ENCODE data around the gene TRMT11. TPM values are rescaled to one million over a fixed set of nuclear protein-coding genes. Genes with fewer than 3 reads are reported as not detected.

TRMT11 gene
- total RNA-seq, 6 donors from 2014 or later: 13.8 to 66.0 (median 25.5) TPM

DNA sequence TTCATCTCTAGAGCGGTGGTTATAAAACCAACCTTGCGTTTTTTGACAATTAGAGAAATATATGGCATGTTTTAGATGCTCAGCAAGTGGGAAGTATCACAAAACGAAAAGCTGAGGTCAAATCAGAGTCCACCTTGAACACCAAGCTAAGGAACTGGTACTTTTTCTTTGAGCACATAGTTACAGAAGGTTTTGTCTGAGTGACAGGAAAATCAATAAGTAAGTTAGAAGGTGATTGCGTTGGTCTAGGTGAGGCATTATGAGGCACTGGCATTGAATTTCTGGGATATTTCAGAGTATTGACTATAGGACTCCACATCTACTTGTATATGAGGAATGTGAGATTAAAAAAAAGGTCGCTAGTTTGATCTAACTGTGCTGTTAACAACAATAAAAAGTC lies 30.4 kb upstream of the TRMT11 start:
- WGBS, 2 donors: 49 to 51% methylated on average over 5 of the region's 5 CpGs
- DNase-seq: no peak
- TF ChIP-seq POLR2A (IDR thresholded peaks at IDR 0.05) (no peak), POLR2AphosphoS5 (IDR thresholded peaks at IDR 0.05) (no peak), EP300 (IDR thresholded peaks at IDR 0.05) (no peak)
- TF ChIP-seq, protein P1, sequence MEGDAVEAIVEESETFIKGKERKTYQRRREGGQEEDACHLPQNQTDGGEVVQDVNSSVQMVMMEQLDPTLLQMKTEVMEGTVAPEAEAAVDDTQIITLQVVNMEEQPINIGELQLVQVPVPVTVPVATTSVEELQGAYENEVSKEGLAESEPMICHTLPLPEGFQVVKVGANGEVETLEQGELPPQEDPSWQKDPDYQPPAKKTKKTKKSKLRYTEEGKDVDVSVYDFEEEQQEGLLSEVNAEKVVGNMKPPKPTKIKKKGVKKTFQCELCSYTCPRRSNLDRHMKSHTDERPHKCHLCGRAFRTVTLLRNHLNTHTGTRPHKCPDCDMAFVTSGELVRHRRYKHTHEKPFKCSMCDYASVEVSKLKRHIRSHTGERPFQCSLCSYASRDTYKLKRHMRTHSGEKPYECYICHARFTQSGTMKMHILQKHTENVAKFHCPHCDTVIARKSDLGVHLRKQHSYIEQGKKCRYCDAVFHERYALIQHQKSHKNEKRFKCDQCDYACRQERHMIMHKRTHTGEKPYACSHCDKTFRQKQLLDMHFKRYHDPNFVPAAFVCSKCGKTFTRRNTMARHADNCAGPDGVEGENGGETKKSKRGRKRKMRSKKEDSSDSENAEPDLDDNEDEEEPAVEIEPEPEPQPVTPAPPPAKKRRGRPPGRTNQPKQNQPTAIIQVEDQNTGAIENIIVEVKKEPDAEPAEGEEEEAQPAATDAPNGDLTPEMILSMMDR (IDR thresholded peaks at IDR 0.05): no peak
- no peak for ATAC-seq (ENCODE audit: low FRiP score in 2 of 2)
- Histone ChIP-seq H3K36me3 (no peaks in the 10 kb centered on the region), H3K4me1 (peaks cover 24 to 32% (median 26%) of the 10 kb centered on the region in 4 donors), H3K27me3 (no peaks in the 10 kb centered on the region), H3K4me3 (peak overlapping the region in 3 of 4 donors; percentile 69 to 81 (median 73)), H3K27ac (peak overlapping the region in 2 of 4 donors; percentile 96 to 97), H3K9me3 (no peaks in the 10 kb centered on the region)

DNA sequence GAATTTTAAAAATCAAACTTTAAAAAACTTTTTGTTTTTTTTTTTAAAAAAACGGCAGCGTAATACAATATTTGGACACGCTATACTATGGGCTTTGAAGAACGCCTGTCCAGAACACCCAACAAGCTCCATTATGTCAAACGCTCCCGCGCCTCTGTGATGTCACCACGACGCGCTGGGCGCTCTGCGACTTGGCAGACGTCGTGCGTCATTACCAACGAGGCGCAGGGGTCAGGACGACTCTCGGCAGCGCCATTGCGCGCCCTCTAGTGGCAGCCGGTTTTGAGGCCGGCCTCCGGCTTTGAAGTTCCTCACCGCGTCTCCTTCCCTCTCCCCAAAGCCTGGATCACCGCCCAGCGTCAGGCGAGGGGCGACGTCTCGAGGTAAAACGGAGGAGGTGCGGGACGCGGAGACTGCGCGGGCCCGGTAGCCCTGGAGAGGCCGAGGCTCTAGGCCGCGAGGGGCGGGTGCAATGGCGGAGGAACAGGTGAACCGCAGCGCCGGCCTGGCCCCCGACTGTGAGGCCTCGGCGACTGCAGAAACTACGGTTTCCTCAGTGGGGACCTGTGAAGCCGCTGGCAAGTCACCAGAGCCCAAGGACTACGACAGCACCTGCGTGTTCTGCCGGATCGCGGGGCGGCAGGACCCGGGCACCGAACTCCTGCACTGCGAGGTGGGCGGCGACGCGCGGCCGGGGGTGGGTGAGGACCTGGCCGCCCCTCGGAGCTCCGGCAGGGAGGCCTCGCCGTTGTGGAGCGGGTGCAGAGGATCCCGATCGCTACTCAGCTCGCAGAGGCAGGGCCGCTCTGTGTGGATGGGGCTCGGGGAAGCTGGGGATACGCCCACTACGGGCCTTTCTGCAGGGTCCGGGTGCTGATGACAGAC lies 29.6 kb upstream of the TRMT11 start, which contains the start of gene HINT3:
HINT3 (plus strand) TSS at position 265 of the 885 bp plus-strand sequence; CDS start at position 473, 208 bp downstream.
- H3K9me3 ChIP-seq: no peaks in the 10 kb centered on the region
- H3K27me3 ChIP-seq: no peaks in the 10 kb centered on the region
- ATAC-seq (ENCODE audit: low FRiP score in 2 of 2): peak; percentile 97
- peak within 1 kb of the TSS; percentile 88 to 100 (median 96) for H3K27ac ChIP-seq
- peak in 3 of 4 donors; percentile 24 to 77 (median 44) for TF ChIP-seq POLR2A (IDR thresholded peaks at IDR 0.05)
- TF ChIP-seq EP300 (IDR thresholded peaks at IDR 0.05): peak in 1 of 4 donors; percentile 2
- TF ChIP-seq POLR2AphosphoS5 (IDR thresholded peaks at IDR 0.05): peak; percentile 81 to 93
- TF ChIP-seq, protein P1 (IDR thresholded peaks at IDR 0.05): peak; percentile 93 to 99 (median 99)
- WGBS, 2 donors: 0 to 1% methylated on average over 22 to 52 of the region's 82 CpGs
- peak; percentile 98 to 99 for DNase-seq
- peaks cover 0 to 3% (median 0%) of the 10 kb centered on the region in 4 donors for H3K36me3 ChIP-seq
- H3K4me1 ChIP-seq: peaks cover 24 to 32% (median 26%) of the 10 kb centered on the region in 4 donors
- H3K4me3 ChIP-seq: peak within 1 kb of the TSS; percentile 69 to 93 (median 77)

DNA sequence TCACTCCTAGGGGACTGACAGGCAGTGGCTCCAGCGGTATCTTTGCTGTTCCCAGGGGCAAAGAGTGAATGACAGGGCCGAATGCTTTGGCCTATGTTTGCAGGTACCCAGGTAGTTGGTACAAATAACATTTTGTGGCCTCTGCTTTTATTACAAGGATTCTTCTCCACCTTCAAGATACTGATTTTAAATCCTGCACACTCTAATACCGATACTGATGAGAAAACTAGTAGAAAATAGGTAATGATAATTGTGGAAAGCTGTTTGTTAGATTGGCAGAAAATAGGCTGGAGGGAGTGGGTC lies 29.0 kb upstream of the TRMT11 start:
- WGBS, 2 donors: 4 to 6% methylated on average over 3 of the region's 3 CpGs
- Histone ChIP-seq H3K27ac (peak overlapping the region; percentile 88 to 100 (median 96)), H3K36me3 (peaks cover 0 to 3% (median 0%) of the 10 kb centered on the region in 4 donors)

DNA sequence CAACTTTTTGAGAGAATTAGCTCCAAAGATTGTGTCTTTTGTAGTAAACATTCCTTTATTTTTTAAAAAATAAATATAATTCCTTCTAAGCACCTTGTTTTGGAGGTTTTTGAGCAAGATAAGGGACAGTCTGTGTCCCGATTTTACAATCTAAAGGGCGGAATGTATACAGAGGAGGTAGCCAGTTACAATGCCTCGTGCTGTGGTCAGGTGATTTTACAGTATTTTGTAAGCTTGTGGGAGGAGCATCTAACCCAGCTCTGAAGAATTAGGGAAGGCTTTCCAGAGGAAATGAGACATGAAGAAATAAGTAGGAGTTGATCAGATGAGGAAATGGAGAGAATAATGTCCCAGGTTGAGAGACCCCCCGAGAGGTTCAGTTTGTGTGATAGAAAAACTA lies 28.5 kb upstream of the TRMT11 start:
- 29 to 36% methylated on average over 4 of the region's 4 CpGs for WGBS, 2 donors
- Histone ChIP-seq H3K4me1 (peaks cover 24 to 32% (median 26%) of the 10 kb centered on the region in 4 donors), H3K36me3 (peaks cover 0 to 3% (median 0%) of the 10 kb centered on the region in 4 donors), H3K27ac (peak overlapping the region; percentile 88 to 100 (median 96)), H3K27me3 (no peaks in the 10 kb centered on the region), H3K4me3 (peak overlapping the region in 3 of 4 donors; percentile 69 to 81 (median 73)), H3K9me3 (no peaks in the 10 kb centered on the region)
- TF ChIP-seq POLR2A (IDR thresholded peaks at IDR 0.05) (peak in 1 of 4 donors; percentile 55), EP300 (IDR thresholded peaks at IDR 0.05) (peak in 1 of 4 donors; percentile 55)
- TF ChIP-seq, protein P1 (IDR thresholded peaks at IDR 0.05): no peak
- ATAC-seq (ENCODE audit: low FRiP score in 2 of 2) (peak; percentile 52 to 70), DNase-seq (peak in 1 of 2 donors; percentile 74)

More for the DNA sequence above, 29.0 kb upstream of the TRMT11 start:
- no peak for DNase-seq
- H3K4me1 ChIP-seq: peaks cover 24 to 32% (median 26%) of the 10 kb centered on the region in 4 donors
- TF ChIP-seq POLR2AphosphoS5 (IDR thresholded peaks at IDR 0.05) (no peak), EP300 (IDR thresholded peaks at IDR 0.05) (no peak), POLR2A (IDR thresholded peaks at IDR 0.05) (no peak)
- TF ChIP-seq, protein P1 (IDR thresholded peaks at IDR 0.05): no peak
- H3K9me3 ChIP-seq: no peaks in the 10 kb centered on the region
- no peaks in the 10 kb centered on the region for H3K27me3 ChIP-seq
- H3K4me3 ChIP-seq: peak overlapping the region; percentile 69 to 93 (median 77)
- ATAC-seq (ENCODE audit: low FRiP score in 2 of 2): no peak
